ENCODE results near the gene KCNQ1.

GRCh38 chr11:2892967-2893528 is 448.2 kb downstream of the KCNQ1 start:
- no peak for TF ChIP-seq CTCF (IDR thresholded peaks at IDR 0.05)
- TF ChIP-seq EP300 (IDR thresholded peaks at IDR 0.05) = no peak
- TF ChIP-seq POLR2A (IDR thresholded peaks at IDR 0.05) = no peak
